ENCODE data around the gene SPRR4.

Gene SPRR4

DNA sequence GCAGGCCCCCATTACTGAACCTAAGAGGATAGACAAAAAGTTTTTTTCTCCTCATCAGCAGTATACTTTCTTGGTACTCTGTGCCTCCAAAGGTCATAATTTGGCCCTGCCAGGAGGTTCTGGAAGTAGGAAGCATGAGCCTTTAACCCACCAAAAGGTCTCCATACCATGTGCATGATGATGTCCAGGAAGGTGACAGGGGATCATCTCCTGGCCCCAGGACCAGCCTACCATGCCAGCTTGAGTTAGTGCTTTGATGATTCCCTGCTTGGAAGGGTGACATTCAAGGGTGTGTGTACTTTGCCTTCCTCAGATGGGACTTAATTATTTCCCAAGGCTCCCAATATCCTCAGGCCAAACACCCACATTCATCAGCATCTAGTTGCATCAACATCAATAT is 7.2 kb downstream of the SPRR4 start:
- H3K27ac ChIP-seq = no peak overlapping the region
- TF ChIP-seq, protein P1, sequence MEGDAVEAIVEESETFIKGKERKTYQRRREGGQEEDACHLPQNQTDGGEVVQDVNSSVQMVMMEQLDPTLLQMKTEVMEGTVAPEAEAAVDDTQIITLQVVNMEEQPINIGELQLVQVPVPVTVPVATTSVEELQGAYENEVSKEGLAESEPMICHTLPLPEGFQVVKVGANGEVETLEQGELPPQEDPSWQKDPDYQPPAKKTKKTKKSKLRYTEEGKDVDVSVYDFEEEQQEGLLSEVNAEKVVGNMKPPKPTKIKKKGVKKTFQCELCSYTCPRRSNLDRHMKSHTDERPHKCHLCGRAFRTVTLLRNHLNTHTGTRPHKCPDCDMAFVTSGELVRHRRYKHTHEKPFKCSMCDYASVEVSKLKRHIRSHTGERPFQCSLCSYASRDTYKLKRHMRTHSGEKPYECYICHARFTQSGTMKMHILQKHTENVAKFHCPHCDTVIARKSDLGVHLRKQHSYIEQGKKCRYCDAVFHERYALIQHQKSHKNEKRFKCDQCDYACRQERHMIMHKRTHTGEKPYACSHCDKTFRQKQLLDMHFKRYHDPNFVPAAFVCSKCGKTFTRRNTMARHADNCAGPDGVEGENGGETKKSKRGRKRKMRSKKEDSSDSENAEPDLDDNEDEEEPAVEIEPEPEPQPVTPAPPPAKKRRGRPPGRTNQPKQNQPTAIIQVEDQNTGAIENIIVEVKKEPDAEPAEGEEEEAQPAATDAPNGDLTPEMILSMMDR (conservative IDR thresholded peaks at IDR 0.05) = no peak
- no peak for TF ChIP-seq ZFX (IDR thresholded peaks at IDR 0.05)

DNA sequence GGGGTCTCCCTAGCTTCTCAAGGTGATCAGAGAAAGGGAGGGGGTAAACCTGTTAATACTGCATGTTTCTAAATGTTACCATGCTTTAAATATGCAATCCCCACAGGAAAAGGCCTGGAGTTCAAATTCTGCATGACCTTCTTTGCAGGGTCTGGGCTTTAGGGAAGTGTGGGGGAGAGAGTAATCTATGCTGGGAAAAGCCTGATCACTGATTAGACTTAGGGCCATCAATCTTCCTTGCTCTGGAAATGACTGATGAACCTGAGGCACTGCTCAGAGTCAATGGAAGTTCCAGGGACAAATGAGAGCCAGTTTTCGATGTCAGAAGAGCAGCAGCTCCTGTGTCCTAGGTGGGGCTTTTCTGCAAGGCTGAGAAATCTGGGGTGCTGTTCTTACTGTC is 10.2 kb downstream of the SPRR4 start:
- TF ChIP-seq ZFX (IDR thresholded peaks at IDR 0.05) = no peak
- TF ChIP-seq, protein P1 (conservative IDR thresholded peaks at IDR 0.05) = no peak

DNA sequence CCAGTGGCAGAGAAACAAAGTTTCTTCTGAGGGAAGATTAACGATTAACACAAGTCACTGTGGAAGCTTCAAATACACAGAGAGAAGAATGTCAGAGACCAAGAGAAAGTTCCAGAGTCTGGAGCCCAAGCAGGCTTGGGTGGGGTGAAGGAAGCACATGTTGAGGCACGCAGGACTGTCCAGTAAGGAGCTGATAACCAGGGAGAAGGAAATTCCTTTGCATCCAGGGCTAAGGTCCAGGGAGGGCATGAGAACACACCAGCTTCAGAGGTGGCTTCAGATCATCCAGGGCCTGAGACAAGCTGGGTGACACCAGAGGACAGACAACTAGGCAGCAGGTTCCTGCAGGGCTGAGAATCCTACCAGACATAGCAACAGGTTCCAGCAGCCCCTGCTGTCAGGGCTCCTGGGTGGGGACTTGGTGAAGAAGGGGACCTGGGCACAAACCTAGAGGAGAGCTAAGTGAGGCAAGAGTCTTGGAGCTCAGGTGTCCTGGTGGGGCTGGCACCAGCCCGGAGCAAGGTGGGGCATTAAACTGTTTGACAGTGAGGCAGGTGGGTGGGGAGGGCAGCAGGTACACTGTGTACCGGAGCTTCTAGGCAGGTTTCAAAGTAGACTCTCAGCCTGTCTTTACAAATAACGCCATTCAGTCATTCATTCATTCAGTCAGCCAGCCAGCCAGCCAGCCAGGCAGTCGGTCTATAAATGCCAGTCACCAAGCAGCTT is 10.9 kb downstream of the SPRR4 start:
- H3K27ac ChIP-seq = no peak overlapping the region
- TF ChIP-seq ZFX (IDR thresholded peaks at IDR 0.05) = no peak
- TF ChIP-seq, protein P1 (conservative IDR thresholded peaks at IDR 0.05) = no peak

More for the DNA sequence above, 10.2 kb downstream of the SPRR4 start:
- H3K27ac ChIP-seq = no peak overlapping the region

DNA sequence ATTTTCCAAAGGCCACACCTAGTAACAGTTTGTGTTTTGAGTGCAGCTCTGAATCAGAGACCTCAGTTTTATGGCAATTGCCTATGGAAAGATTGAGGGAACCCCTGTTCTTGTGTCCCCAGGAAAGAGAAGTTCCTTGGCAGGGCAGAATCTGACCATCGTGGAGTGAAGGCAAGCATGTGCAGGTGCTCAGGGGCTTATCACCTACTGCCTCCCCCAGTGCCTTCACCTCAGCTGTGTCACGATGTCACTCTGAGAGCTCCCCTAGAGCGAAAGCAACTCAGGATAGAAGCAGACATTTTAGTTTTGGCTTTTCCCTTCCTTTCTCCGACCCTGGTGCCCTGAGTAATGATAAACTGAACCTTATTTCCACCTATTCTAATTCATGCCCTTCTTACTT is 11.6 kb downstream of the SPRR4 start:
- TF ChIP-seq ZFX (IDR thresholded peaks at IDR 0.05) = no peak
- TF ChIP-seq, protein P1 (conservative IDR thresholded peaks at IDR 0.05) = no peak
- H3K27ac ChIP-seq = no peak overlapping the region

DNA sequence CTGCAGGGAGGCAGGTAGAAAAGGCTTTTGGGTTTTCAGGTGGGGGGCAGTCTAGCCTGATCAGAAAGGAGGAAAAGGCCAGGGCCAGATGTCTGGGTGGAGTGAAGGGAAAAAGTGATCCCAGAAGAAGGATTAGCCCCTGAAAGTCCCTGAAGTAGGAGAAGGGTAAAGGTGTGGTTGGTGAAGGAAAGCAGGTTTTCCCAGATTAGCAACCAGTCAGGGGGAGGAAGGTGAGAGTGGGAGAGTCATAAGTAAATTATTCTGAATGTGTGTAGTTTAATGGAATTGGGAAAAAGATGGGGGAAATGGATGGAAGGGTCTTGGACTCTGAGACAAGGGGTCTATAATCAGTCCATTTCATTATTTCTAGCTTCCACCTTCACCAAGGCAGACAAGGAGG is 12.8 kb downstream of the SPRR4 start:
- TF ChIP-seq, protein P1 (conservative IDR thresholded peaks at IDR 0.05) = no peak
- H3K27ac ChIP-seq = no peak overlapping the region

DNA sequence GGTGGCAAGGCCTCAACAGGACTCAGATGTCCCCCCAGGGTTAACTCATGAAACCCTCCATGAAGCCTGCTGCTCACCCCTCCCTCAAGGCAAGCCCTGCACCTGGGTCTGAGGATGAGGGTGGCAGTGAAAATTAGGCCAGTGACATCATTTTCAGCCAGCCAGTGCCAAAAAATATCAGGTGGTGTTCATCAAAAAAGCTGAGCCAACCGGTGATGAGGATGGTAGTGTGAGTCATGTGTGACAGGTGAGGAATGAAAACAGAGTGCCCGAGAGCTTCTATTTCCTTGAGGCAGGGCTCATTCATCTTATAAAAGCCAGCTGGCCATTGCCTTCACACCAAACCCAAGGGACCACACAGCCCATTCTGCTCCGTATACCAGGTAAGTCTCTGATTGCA is 13.3 kb downstream of the SPRR4 start, which contains the start of gene SPRR1A:
Gene SPRR1A, plus strand, starts transcription at position 339 of the 400 bp plus-strand sequence. CDS start 1,150 bp downstream, outside the sequence.
- TF ChIP-seq, protein P1 (conservative IDR thresholded peaks at IDR 0.05) = no peak
- TF ChIP-seq ZFX (IDR thresholded peaks at IDR 0.05) = no peak
- H3K27ac ChIP-seq = no peak within 1 kb of the TSS

DNA sequence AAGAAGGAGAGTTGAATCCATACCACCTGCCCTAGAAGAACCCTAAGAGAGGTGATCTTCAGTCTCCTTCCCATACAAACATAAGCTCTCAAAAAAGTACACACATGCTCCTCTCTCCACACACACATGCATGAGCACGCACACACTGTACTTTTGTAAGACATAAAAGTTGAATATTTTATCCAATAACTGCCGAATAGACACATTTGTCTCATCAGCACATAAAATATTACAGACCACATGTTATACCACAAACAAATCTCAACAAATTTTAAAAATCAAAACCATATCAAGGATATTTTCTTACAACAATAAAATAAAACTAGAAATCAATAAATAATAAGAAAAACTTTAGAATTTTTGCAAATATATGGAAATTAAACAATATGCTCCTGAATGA is 16.1 kb downstream of the SPRR4 start:
- H3K27ac ChIP-seq = no peak overlapping the region
- TF ChIP-seq, protein P1 (conservative IDR thresholded peaks at IDR 0.05) = no peak
- no peak for TF ChIP-seq ZFX (IDR thresholded peaks at IDR 0.05)
